GM12891 (cell line): ENCODE measurements around the gene NUP50.

ENCODE experiments used
- POLR2A ChIP-seq: IDR thresholded peaks from 2 replicates; pipeline ENCODE4 v1.6.1; 2011; ENCODE audit warnings: low read depth, low read length, control low read depth
- POLR2AphosphoS5 ChIP-seq: IDR thresholded peaks from 2 replicates; pipeline ENCODE4 v1.6.1; 2011; ENCODE audit warnings: low read depth, low read length, control low read depth
- TAF1 ChIP-seq: IDR thresholded peaks from 2 replicates; pipeline ENCODE4 v1.6.1; 2011; ENCODE audit warnings: low read depth, low read length, control low read depth

DNA sequence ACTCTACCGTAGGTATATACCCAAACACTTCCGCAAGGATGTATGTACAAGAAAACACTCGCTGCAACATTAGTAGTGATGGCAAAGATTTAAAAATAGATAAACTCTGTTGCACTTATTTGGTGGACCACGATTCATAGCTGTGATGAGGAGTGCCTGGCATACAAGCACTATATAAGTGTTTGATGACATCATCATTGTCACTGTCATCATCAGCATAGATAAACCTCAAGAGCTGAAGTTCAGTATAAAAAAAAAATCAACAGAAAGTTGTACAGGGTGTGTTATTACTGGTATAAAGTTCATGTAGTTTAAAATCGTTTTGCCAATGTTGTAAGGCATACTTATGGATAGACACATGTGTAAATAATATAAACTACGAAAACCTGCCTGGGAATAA lies 24.0 kb upstream of the NUP50 start:
- TF ChIP-seq POLR2AphosphoS5 (no peak), POLR2A (no peak), TAF1 (no peak)
